ENCODE data around the gene LRRC41. TPM values are rescaled to one million over a fixed set of nuclear protein-coding genes. Genes with fewer than 3 reads are reported as not detected.
A peak's percentile ranks its signal among the peaks of the same experiment; 100 is the strongest.
"Not testable (repeated sequence)": the region's sequence is repeated elsewhere in the genome, so short reads cannot be mapped to it uniquely, and the experiment has no call there.

The LRRC41 gene
- total RNA-seq, 6 donors from 2014 or later = 49.7 to 97.4 (median 52.8) TPM

GRCh38 chr1:46340404-46341221, 37.2 kb upstream of the LRRC41 start, which contains the start of gene NSUN4:
TSS of gene NSUN4 (plus strand) at chr1:46340807. CDS start at chr1:46340827, 20 bp downstream.
- H3K27me3 ChIP-seq = no peaks in the 10 kb centered on the region
- DNase-seq (peak; percentile 94 to 96), ATAC-seq (ENCODE audit: low FRiP score in 2 of 2) (peak; percentile 97 to 98)
- WGBS, 2 donors = 0 to 1% methylated on average over 29 to 53 of the region's 53 CpGs
- peak within 1 kb of the TSS; percentile 61 to 87 (median 68) for H3K4me3 ChIP-seq
- no peaks in the 10 kb centered on the region for H3K9me3 ChIP-seq
- TF ChIP-seq POLR2AphosphoS5 (IDR thresholded peaks at IDR 0.05) = peak; percentile 89 to 91
- peak; percentile 60 to 82 (median 76) for TF ChIP-seq CTCF (IDR thresholded peaks at IDR 0.05)
- peak in 2 of 4 donors; percentile 91 to 93 for TF ChIP-seq EP300 (IDR thresholded peaks at IDR 0.05)
- peak in 3 of 4 donors; percentile 49 to 90 (median 86) for TF ChIP-seq POLR2A (IDR thresholded peaks at IDR 0.05)
- peaks cover 8 to 12% (median 10%) of the 10 kb centered on the region in 4 donors for H3K4me1 ChIP-seq
- peak within 1 kb of the TSS; percentile 97 to 99 (median 98) for H3K27ac ChIP-seq
- H3K36me3 ChIP-seq = peaks cover 0 to 24% (median 12%) of the 10 kb centered on the region in 4 donors

- not testable (repeated sequence) for H3K27ac ChIP-seq; H3K9me3 ChIP-seq; ATAC-seq (ENCODE audit: low FRiP score in 2 of 2); DNase-seq; H3K4me3 ChIP-seq; H3K36me3 ChIP-seq; H3K27me3 ChIP-seq
- peaks cover 8 to 12% (median 10%) of the 10 kb centered on the region in 4 donors for H3K4me1 ChIP-seq
- 98% methylated on average over 5 to 14 of the region's 14 CpGs for WGBS, 2 donors
Observed at GRCh38 chr1:46337409-46337808, 34.0 kb upstream of the LRRC41 start.

GRCh38 chr1:46335081-46335480, 31.7 kb upstream of the LRRC41 start:
- no peaks in the 10 kb centered on the region for H3K36me3 ChIP-seq
- no peak overlapping the region for H3K4me3 ChIP-seq
- no peak for DNase-seq
- no peaks in the 10 kb centered on the region for H3K27me3 ChIP-seq
- ATAC-seq (ENCODE audit: low FRiP score in 2 of 2) = no peak
- H3K4me1 ChIP-seq = peaks cover 0 to 5% (median 0%) of the 10 kb centered on the region in 4 donors
- no peaks in the 10 kb centered on the region for H3K9me3 ChIP-seq
- H3K27ac ChIP-seq = no peak overlapping the region
- 87 to 98% methylated on average over 3 of the region's 3 CpGs for WGBS, 2 donors
- TF ChIP-seq EP300 (IDR thresholded peaks at IDR 0.05) (no peak), CTCF (IDR thresholded peaks at IDR 0.05) (no peak)

GRCh38 chr1:46334030-46334384, 30.6 kb upstream of the LRRC41 start:
- Histone ChIP-seq H3K27ac (no peak overlapping the region), H3K36me3 (no peaks in the 10 kb centered on the region), H3K27me3 (no peaks in the 10 kb centered on the region), H3K4me1 (no peaks in the 10 kb centered on the region), H3K9me3 (no peaks in the 10 kb centered on the region), H3K4me3 (no peak overlapping the region)
- no peak for TF ChIP-seq POLR2A (IDR thresholded peaks at IDR 0.05)
- TF ChIP-seq POLR2AphosphoS5 (IDR thresholded peaks at IDR 0.05) = no peak
- TF ChIP-seq CTCF (IDR thresholded peaks at IDR 0.05) = no peak
- no peak for TF ChIP-seq EP300 (IDR thresholded peaks at IDR 0.05)
- no peak for ATAC-seq (ENCODE audit: low FRiP score in 2 of 2)
- WGBS, 2 donors = 88 to 95% methylated on average over 2 of the region's 2 CpGs
- DNase-seq = no peak

DNA sequence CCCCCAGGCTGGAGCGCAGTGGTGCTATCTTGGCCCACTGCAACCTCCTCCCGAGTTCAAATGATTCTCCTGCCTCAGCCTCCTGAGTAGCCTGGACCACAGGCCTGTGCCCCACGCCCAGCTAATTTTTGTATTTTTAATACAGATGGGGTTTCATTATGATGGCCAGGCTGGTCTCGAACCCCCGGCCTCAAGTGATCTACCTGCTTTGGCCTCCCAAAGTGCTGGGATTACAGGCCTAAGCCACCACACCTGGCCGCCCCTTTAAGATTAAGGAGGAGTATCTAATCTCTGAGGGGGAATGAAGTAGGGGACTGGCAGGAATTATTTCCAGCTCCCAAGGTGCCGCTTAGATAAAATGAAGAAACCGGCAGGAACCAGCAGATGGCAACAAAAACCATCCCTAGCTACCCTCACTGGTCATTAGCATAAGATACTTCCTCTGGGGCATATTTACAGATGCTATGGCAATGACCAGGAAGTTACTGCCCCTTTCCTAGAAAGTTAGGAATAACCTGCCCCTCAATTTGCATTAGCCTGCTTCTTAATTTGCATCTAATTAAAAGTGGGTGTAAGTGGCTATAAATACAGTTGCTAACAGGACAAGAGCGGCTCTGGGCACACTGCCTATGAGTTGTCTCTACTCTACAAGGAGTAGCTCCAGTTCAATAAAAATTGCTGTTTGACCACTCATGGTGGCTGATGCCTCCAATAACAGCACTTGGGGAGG, 30.0 kb upstream of the LRRC41 start:
- WGBS, 2 donors = 73 to 78% methylated on average over 9 of the region's 9 CpGs

DNA sequence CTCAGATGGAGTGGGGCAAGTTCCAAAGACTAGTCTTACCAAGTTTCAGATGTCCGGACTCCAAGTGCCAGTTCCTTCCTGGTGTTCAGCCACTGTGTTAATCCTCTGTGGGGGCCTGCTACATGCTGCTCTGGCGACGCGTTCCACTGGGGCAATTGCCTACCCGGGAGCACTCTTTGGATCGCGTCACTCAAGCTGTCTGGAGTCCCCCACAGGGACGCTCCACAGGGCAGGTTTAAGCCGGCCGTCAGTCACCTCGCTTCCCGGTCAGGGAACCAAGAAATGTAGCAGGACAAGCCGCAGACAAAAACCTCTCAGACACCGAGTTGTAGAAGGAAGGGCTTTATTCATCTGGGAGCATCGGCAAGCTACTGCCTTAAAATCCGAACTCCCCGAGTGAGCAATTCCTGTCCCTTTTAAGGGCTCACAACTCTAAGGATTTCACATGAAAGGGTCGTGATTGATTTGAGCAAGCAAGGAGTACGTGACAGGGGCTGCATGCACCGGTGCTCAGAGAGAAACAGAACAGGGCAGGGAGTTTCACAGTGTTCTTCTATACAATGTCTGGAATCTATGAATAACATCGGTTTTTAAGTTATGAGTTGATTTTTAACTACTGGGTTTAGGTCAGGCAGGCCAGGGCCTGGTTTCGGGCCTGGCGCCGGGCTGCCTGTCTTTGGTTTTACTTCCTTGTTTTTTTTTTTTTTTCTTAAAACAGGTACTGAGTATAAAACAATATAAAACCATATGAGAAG, 28.5 kb upstream of the LRRC41 start:
- not testable (repeated sequence) for ATAC-seq (ENCODE audit: low FRiP score in 2 of 2); H3K4me3 ChIP-seq; H3K27ac ChIP-seq; H3K27me3 ChIP-seq; DNase-seq; H3K4me1 ChIP-seq; H3K36me3 ChIP-seq; H3K9me3 ChIP-seq
- WGBS, 2 donors = 80 to 83% methylated on average over 24 of the region's 24 CpGs

More for the DNA sequence above, 30.0 kb upstream of the LRRC41 start:
- TF ChIP-seq POLR2A (IDR thresholded peaks at IDR 0.05) (no peak), CTCF (IDR thresholded peaks at IDR 0.05) (peak in 3 of 6 experiments; percentile 9 to 24 (median 14)), POLR2AphosphoS5 (IDR thresholded peaks at IDR 0.05) (no peak), EP300 (IDR thresholded peaks at IDR 0.05) (no peak)
- Histone ChIP-seq H3K4me3 (no peak overlapping the region), H3K36me3 (no peaks in the 10 kb centered on the region), H3K4me1 (no peaks in the 10 kb centered on the region), H3K27ac (no peak overlapping the region), H3K9me3 (no peaks in the 10 kb centered on the region), H3K27me3 (no peaks in the 10 kb centered on the region)
- no peak for DNase-seq
- peak in 1 of 2 donors; percentile 55 for ATAC-seq (ENCODE audit: low FRiP score in 2 of 2)

GRCh38 chr1:46330381-46330780, 27.0 kb upstream of the LRRC41 start:
- not testable (repeated sequence) for H3K36me3 ChIP-seq; H3K4me3 ChIP-seq; H3K4me1 ChIP-seq; H3K27me3 ChIP-seq; DNase-seq; ATAC-seq (ENCODE audit: low FRiP score in 2 of 2); H3K9me3 ChIP-seq; H3K27ac ChIP-seq
- WGBS, 2 donors = 83 to 89% methylated on average over 2 of the region's 2 CpGs
